ENCODE data around the gene ADGRL2.
A peak's percentile ranks its signal among the peaks of the same experiment; 100 is the strongest.

ADGRL2 gene

DNA sequence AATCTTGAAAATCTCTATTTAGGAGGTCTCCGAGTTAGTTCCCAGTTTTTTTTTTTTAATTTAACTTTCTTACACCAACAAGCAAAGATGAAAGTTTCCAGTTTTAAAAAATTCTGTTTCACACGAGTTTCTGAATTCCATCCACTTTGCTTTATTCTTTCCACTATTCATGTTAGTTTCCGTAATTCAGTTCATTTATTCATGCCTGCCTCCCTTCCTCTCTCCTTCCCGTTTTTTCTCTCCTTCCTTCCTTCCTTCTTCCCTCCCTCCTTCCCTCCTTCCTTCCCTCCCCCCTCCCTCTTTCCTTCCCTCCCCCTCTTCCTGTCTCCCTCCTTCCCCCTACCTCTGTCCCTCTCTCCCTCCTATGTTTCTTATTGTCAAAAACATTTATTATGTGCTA is 22.3 kb downstream of the ADGRL2 start:
- WGBS (ENCODE audit: extremely low coverage, insufficient coverage, low lambda C conversion rate), result no CpG with 5 or more reads among the region's 4 CpGs
- Histone ChIP-seq H3K4me2 (ENCODE audit: low read length) (no peak overlapping the region), H3K18ac (ENCODE audit: low read length) (no peak overlapping the region), H3K36me3 (ENCODE audit: control insufficient read depth, insufficient read depth, low read length) (no peaks in the 10 kb centered on the region), H3K4me3 (ENCODE audit: low read length) (no peak overlapping the region), H4K5ac (ENCODE audit: low read length) (no peak overlapping the region), H3K4ac (ENCODE audit: low read depth, low read length) (no peak overlapping the region), H3K27me3 (ENCODE audit: insufficient read depth, low read length, poor library complexity) (no peaks in the 10 kb centered on the region), H3K79me1 (ENCODE audit: low read length) (peaks cover 4% of the 10 kb centered on the region), H2BK120ac (ENCODE audit: low read depth, low read length) (no peak overlapping the region), H4K8ac (ENCODE audit: low read depth, low read length) (no peak overlapping the region), H3K56ac (ENCODE audit: low read length) (no peak overlapping the region), H3K9ac (ENCODE audit: low read length) (no peak overlapping the region), H3K4me1 (ENCODE audit: control insufficient read depth, low read depth, low read length) (no peaks in the 10 kb centered on the region), H2BK5ac (ENCODE audit: low read length) (no peak overlapping the region), H2BK15ac (replicated peaks; ENCODE audit: low read depth) (no peak overlapping the region), H3K27ac (ENCODE audit: low read depth, low read length) (no peak overlapping the region), H3K23ac (ENCODE audit: low read length) (no peak overlapping the region), H2AK5ac (ENCODE audit: low read length) (no peak overlapping the region), H3K79me2 (ENCODE audit: control insufficient read depth, insufficient read depth, low read length) (peaks cover 36% of the 10 kb centered on the region)
- DNase-seq, result no peak

- Histone ChIP-seq H3K79me1 (ENCODE audit: low read length) (peaks cover 5% of the 10 kb centered on the region), H3K18ac (ENCODE audit: low read length) (no peak overlapping the region), H4K5ac (ENCODE audit: low read length) (no peak overlapping the region), H2BK120ac (ENCODE audit: low read depth, low read length) (no peak overlapping the region), H3K4me1 (ENCODE audit: control insufficient read depth, low read depth, low read length) (no peaks in the 10 kb centered on the region), H3K4ac (ENCODE audit: low read depth, low read length) (no peak overlapping the region), H3K56ac (ENCODE audit: low read length) (no peak overlapping the region), H3K4me3 (ENCODE audit: low read length) (no peak overlapping the region), H3K36me3 (ENCODE audit: control insufficient read depth, insufficient read depth, low read length) (no peaks in the 10 kb centered on the region), H2BK5ac (ENCODE audit: low read length) (no peak overlapping the region), H3K27me3 (ENCODE audit: insufficient read depth, low read length, poor library complexity) (no peaks in the 10 kb centered on the region), H3K27ac (ENCODE audit: low read depth, low read length) (no peak overlapping the region), H3K9ac (ENCODE audit: low read length) (no peak overlapping the region), H3K79me2 (ENCODE audit: control insufficient read depth, insufficient read depth, low read length) (peaks cover 32% of the 10 kb centered on the region), H3K23ac (ENCODE audit: low read length) (no peak overlapping the region), H4K8ac (ENCODE audit: low read depth, low read length) (peak overlapping the region; percentile 56), H2BK15ac (replicated peaks; ENCODE audit: low read depth) (no peak overlapping the region), H2AK5ac (ENCODE audit: low read length) (no peak overlapping the region), H3K4me2 (ENCODE audit: low read length) (no peak overlapping the region)
- no peak for DNase-seq
- WGBS (ENCODE audit: extremely low coverage, insufficient coverage, low lambda C conversion rate), result no CpG with 5 or more reads among the region's 4 CpGs
These were observed 24.0 kb downstream of the ADGRL2 start for GRCh38 chr1:81824759-81825158.

- no peak overlapping the region for H3K4ac ChIP-seq (ENCODE audit: low read depth, low read length)
- H3K4me3 ChIP-seq (ENCODE audit: low read length), result no peak overlapping the region
- H2BK120ac ChIP-seq (ENCODE audit: low read depth, low read length), result no peak overlapping the region
- H2BK5ac ChIP-seq (ENCODE audit: low read length), result no peak overlapping the region
- H2BK15ac ChIP-seq (replicated peaks; ENCODE audit: low read depth), result no peak overlapping the region
- peaks cover 34% of the 10 kb centered on the region for H3K79me2 ChIP-seq (ENCODE audit: control insufficient read depth, insufficient read depth, low read length)
- no peak overlapping the region for H3K27ac ChIP-seq (ENCODE audit: low read depth, low read length)
- no peak for DNase-seq
- no peak overlapping the region for H3K9ac ChIP-seq (ENCODE audit: low read length)
- H2AK5ac ChIP-seq (ENCODE audit: low read length), result no peak overlapping the region
- H3K18ac ChIP-seq (ENCODE audit: low read length), result no peak overlapping the region
- H4K8ac ChIP-seq (ENCODE audit: low read depth, low read length), result no peak overlapping the region
- H3K79me1 ChIP-seq (ENCODE audit: low read length), result peaks cover 5% of the 10 kb centered on the region
- no peak overlapping the region for H3K4me2 ChIP-seq (ENCODE audit: low read length)
- no peak overlapping the region for H4K5ac ChIP-seq (ENCODE audit: low read length)
- H3K36me3 ChIP-seq (ENCODE audit: control insufficient read depth, insufficient read depth, low read length), result no peaks in the 10 kb centered on the region
- H3K27me3 ChIP-seq (ENCODE audit: insufficient read depth, low read length, poor library complexity), result no peaks in the 10 kb centered on the region
- no CpG with 5 or more reads among the region's 1 CpG for WGBS (ENCODE audit: extremely low coverage, insufficient coverage, low lambda C conversion rate)
- no peak overlapping the region for H3K23ac ChIP-seq (ENCODE audit: low read length)
- no peaks in the 10 kb centered on the region for H3K4me1 ChIP-seq (ENCODE audit: control insufficient read depth, low read depth, low read length)
- no peak overlapping the region for H3K56ac ChIP-seq (ENCODE audit: low read length)
These were observed 27.2 kb downstream of the ADGRL2 start for GRCh38 chr1:81827942-81828341.

- Histone ChIP-seq H3K9ac (ENCODE audit: low read length) (no peak overlapping the region), H2BK5ac (ENCODE audit: low read length) (no peak overlapping the region), H3K27me3 (ENCODE audit: insufficient read depth, low read length, poor library complexity) (no peaks in the 10 kb centered on the region), H3K23ac (ENCODE audit: low read length) (no peak overlapping the region), H4K5ac (ENCODE audit: low read length) (no peak overlapping the region), H3K79me1 (ENCODE audit: low read length) (peaks cover 9% of the 10 kb centered on the region), H2BK15ac (replicated peaks; ENCODE audit: low read depth) (no peak overlapping the region), H3K4me1 (ENCODE audit: control insufficient read depth, low read depth, low read length) (peaks cover 5% of the 10 kb centered on the region), H3K4ac (ENCODE audit: low read depth, low read length) (no peak overlapping the region), H4K8ac (ENCODE audit: low read depth, low read length) (no peak overlapping the region), H3K36me3 (ENCODE audit: control insufficient read depth, insufficient read depth, low read length) (no peaks in the 10 kb centered on the region), H2BK120ac (ENCODE audit: low read depth, low read length) (no peak overlapping the region), H3K4me3 (ENCODE audit: low read length) (no peak overlapping the region), H3K56ac (ENCODE audit: low read length) (no peak overlapping the region), H3K79me2 (ENCODE audit: control insufficient read depth, insufficient read depth, low read length) (peaks cover 40% of the 10 kb centered on the region), H3K4me2 (ENCODE audit: low read length) (no peak overlapping the region), H2AK5ac (ENCODE audit: low read length) (no peak overlapping the region), H3K27ac (ENCODE audit: low read depth, low read length) (no peak overlapping the region), H3K18ac (ENCODE audit: low read length) (no peak overlapping the region)
- WGBS (ENCODE audit: extremely low coverage, insufficient coverage, low lambda C conversion rate), result no CpG with 5 or more reads among the region's 1 CpG
- peak; percentile 37 for DNase-seq
These were observed 31.8 kb downstream of the ADGRL2 start for GRCh38 chr1:81832573-81832972.

DNA sequence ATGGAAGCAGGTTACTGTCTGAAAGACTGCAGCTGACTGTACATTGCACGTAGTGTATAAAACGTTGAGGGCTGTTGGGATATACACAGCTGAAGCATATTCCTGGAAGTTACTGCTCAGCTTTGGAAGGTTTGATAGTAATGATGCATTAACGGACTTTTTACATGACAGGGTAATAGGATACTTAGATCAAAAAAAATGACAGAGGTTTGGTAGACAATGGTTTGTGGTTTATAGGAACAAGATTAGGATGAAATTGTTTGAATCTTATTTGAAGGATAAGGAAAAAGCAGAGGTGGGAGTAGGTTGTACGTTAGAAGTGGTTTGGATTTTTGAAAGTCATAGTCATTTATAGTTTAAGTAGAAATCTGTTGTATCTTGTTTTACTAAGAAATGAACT is 33.0 kb downstream of the ADGRL2 start:
- Histone ChIP-seq H2AK5ac (ENCODE audit: low read length) (no peak overlapping the region), H3K79me2 (ENCODE audit: control insufficient read depth, insufficient read depth, low read length) (peaks cover 38% of the 10 kb centered on the region), H3K9ac (ENCODE audit: low read length) (no peak overlapping the region), H4K8ac (ENCODE audit: low read depth, low read length) (no peak overlapping the region), H3K4ac (ENCODE audit: low read depth, low read length) (no peak overlapping the region), H2BK5ac (ENCODE audit: low read length) (no peak overlapping the region), H3K4me2 (ENCODE audit: low read length) (no peak overlapping the region), H4K5ac (ENCODE audit: low read length) (peak overlapping the region; percentile 90), H3K4me1 (ENCODE audit: control insufficient read depth, low read depth, low read length) (peaks cover 5% of the 10 kb centered on the region), H3K18ac (ENCODE audit: low read length) (no peak overlapping the region), H3K27me3 (ENCODE audit: insufficient read depth, low read length, poor library complexity) (no peaks in the 10 kb centered on the region), H3K79me1 (ENCODE audit: low read length) (peaks cover 8% of the 10 kb centered on the region), H3K27ac (ENCODE audit: low read depth, low read length) (no peak overlapping the region), H2BK15ac (replicated peaks; ENCODE audit: low read depth) (no peak overlapping the region), H3K56ac (ENCODE audit: low read length) (no peak overlapping the region), H3K4me3 (ENCODE audit: low read length) (no peak overlapping the region), H3K23ac (ENCODE audit: low read length) (no peak overlapping the region), H2BK120ac (ENCODE audit: low read depth, low read length) (no peak overlapping the region), H3K36me3 (ENCODE audit: control insufficient read depth, insufficient read depth, low read length) (no peaks in the 10 kb centered on the region)
- DNase-seq, result no peak
- 100% methylated on average over 1 of the region's 4 CpGs for WGBS (ENCODE audit: extremely low coverage, insufficient coverage, low lambda C conversion rate)

GRCh38 chr1:81834268-81834667 is 33.5 kb downstream of the ADGRL2 start:
- H4K8ac ChIP-seq (ENCODE audit: low read depth, low read length), result no peak overlapping the region
- H2BK120ac ChIP-seq (ENCODE audit: low read depth, low read length), result no peak overlapping the region
- H3K36me3 ChIP-seq (ENCODE audit: control insufficient read depth, insufficient read depth, low read length), result no peaks in the 10 kb centered on the region
- H3K79me2 ChIP-seq (ENCODE audit: control insufficient read depth, insufficient read depth, low read length), result peaks cover 36% of the 10 kb centered on the region
- no peak overlapping the region for H2BK15ac ChIP-seq (replicated peaks; ENCODE audit: low read depth)
- no peak overlapping the region for H2AK5ac ChIP-seq (ENCODE audit: low read length)
- WGBS (ENCODE audit: extremely low coverage, insufficient coverage, low lambda C conversion rate), result 100% methylated on average over 1 of the region's 2 CpGs
- H3K4ac ChIP-seq (ENCODE audit: low read depth, low read length), result no peak overlapping the region
- H3K56ac ChIP-seq (ENCODE audit: low read length), result no peak overlapping the region
- no peak overlapping the region for H3K9ac ChIP-seq (ENCODE audit: low read length)
- H3K4me1 ChIP-seq (ENCODE audit: control insufficient read depth, low read depth, low read length), result peaks cover 5% of the 10 kb centered on the region
- no peak overlapping the region for H3K18ac ChIP-seq (ENCODE audit: low read length)
- H3K79me1 ChIP-seq (ENCODE audit: low read length), result peaks cover 8% of the 10 kb centered on the region
- H3K23ac ChIP-seq (ENCODE audit: low read length), result no peak overlapping the region
- no peak overlapping the region for H2BK5ac ChIP-seq (ENCODE audit: low read length)
- no peak overlapping the region for H3K27ac ChIP-seq (ENCODE audit: low read depth, low read length)
- no peak for DNase-seq
- no peak overlapping the region for H3K4me3 ChIP-seq (ENCODE audit: low read length)
- no peaks in the 10 kb centered on the region for H3K27me3 ChIP-seq (ENCODE audit: insufficient read depth, low read length, poor library complexity)
- H4K5ac ChIP-seq (ENCODE audit: low read length), result no peak overlapping the region
- no peak overlapping the region for H3K4me2 ChIP-seq (ENCODE audit: low read length)

Measured in mesendoderm (in vitro differentiated cells).